22Rv1 (cell line): ENCODE results near the gene TLR7.

ENCODE experiments used
- ZFX ChIP-seq: fragments of 450-650 bp; IDR thresholded peaks from 2 replicates; pipeline ENCODE4 v1.6.1; 2017; ENCODE audit warnings: antibody characterized with exemption, borderline replicate concordance
- TF ChIP-seq, protein P1 (sequence below): fragments of 450-650 bp; IDR thresholded peaks from 2 replicates; pipeline ENCODE4 v1.5.1; 2017; ENCODE audit warnings: mild to moderate bottlenecking

DNA sequence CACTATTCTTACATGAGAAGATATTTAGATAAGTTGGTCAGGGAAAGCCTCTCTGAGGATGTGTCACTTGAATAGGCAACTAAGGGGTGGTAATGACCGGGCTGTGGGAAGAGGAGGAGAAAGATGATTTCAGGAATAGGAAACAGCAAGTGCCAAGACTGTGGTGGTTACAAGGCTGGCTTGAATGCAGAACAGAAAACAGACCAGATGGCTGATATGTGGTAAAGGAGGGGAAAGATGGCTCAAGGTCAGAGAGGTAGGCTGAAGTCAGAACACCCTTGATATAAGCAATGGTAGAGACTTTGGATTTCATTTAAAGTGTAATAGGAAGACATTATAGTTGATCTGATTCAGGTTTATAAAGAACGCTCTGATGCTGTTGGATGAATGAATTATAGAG, 15.0 kb downstream of the TLR7 start:
- TF ChIP-seq, protein P1, sequence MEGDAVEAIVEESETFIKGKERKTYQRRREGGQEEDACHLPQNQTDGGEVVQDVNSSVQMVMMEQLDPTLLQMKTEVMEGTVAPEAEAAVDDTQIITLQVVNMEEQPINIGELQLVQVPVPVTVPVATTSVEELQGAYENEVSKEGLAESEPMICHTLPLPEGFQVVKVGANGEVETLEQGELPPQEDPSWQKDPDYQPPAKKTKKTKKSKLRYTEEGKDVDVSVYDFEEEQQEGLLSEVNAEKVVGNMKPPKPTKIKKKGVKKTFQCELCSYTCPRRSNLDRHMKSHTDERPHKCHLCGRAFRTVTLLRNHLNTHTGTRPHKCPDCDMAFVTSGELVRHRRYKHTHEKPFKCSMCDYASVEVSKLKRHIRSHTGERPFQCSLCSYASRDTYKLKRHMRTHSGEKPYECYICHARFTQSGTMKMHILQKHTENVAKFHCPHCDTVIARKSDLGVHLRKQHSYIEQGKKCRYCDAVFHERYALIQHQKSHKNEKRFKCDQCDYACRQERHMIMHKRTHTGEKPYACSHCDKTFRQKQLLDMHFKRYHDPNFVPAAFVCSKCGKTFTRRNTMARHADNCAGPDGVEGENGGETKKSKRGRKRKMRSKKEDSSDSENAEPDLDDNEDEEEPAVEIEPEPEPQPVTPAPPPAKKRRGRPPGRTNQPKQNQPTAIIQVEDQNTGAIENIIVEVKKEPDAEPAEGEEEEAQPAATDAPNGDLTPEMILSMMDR, result no peak
- no peak for TF ChIP-seq ZFX
